SH-SY5Y (cell line): ENCODE measurements around the gene MACROH2A1.

Experiments
- GATA2 ChIP-seq: IDR thresholded peaks from 2 replicates; pipeline ENCODE4 v1.6.1; 2011; ENCODE audit warnings: mild to moderate bottlenecking, low read depth, low read length
- GATA3 ChIP-seq: IDR thresholded peaks from 2 replicates; pipeline ENCODE4 v1.6.1; 2011; ENCODE audit warnings: low read depth, mild to moderate bottlenecking, low read length, moderate library complexity

MACROH2A1 gene

DNA sequence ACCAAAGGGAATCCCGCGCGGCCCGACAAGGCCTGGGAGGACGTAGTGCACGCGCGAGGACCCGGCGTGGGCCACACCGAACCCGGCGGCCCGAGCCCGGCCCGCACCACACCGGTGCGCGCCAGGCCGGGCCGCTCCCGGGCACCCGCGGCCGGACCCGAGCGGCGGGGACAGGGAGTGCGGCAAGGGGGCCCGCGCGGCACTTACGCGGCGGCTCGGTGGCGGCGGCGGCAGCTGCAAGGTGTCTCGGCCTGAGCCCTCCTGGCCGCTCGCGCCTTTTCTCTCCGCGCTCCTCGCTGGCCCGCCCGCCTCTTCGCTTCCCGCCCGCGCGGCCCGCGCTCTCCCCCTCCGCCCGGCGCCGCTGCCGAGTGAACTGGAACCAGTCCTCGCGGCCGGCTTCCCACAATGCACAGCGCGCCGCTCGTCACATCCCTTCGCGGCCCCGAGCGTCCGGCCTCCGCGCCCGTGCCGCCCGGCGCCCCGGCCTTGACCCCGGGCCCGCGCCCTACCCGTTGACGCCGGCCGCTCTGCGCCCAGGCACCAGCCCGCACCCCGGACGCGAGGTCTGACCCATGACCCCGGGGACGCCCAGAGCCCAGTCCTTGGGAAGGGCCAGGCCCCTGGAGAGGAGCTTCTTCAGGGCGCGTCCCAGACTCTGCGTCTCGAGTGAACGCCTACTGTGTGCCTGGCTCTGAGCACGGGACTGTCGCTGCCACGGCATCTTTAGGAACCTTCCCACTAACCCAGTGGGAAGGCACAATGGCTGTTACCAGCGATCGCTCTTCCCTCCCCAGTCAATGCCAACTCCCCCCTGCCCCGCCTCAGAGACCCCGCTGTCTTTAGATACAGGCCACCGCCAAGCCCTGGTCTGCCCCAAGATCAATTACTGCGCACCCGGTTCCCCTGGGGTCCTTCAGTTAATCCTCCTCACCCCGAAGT, at the start of gene MACROH2A1:
Gene MACROH2A1, minus strand, starts transcription at position 377 of the 939 bp plus-strand sequence. CDS start 10,138 bp downstream, outside the sequence.
- no peak for TF ChIP-seq GATA3
- no peak for TF ChIP-seq GATA2

DNA sequence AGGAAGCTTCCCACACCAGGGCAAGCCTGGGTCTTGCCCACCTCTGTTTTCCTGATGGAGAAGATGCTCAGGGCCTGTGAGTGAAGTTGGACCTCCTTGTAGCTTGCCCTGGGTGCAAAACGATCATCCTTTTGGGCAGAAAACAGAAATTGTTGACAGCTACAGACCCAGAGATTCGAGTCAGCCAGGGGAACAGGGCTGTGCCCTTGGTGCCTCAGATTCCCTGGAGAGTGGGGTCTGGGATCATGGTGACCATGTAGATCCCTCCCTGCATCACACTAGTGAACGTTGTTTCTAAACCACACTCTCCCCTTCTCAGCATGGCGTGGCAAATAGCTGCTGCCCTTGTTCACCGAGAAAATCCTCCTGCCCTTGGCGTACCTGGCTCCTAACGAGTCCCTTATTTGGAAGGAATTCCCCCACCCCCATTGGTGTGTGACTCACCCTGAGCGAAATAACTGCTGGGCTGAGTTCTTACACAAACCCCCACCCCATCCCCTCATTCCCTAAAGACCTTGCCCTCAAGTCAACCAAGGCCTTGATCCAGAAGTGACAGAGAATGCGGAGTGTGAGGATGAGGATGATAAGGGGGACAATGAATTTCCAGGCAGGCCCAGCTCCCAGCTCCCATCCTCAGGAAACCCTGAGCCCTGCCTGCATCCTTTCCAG, 49.2 kb upstream of the MACROH2A1 start:
- TF ChIP-seq GATA2 (no peak), GATA3 (no peak)

DNA sequence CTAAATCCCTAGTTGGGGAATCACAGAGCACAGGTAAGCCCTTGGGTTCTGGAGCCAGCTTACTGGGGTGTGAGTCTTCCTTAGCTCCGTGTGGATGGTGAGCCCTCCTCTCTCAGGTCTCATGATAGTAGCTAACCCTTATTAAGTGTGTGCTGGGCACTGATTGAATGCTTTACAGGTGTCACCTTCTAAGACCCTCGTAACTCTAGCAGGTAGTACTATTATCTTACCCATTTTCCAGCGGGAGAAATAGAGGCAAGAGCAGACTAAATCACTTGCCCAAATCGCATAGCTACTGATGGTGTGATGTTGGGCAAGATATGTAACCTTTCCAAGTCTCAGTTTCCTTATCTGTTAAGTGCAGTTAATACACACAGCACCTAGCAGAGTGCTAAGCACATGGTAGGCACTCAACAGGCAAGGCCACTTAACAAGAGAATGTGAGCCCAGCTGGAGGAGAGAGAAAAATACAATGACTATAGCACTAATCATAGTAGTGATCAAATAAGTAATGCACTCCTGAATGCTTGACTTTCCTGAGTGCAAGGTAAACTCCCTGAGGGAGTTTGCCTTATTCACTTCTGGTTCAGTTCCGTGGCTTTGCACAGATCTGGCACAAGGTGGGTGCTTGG, 48.4 kb upstream of the MACROH2A1 start, which contains the start of gene DCANP1:
Gene DCANP1, minus strand, starts transcription at position 51 of the 632 bp plus-strand sequence. CDS start 240 bp downstream, outside the sequence.
- TF ChIP-seq GATA2 (no peak), GATA3 (no peak)

DNA sequence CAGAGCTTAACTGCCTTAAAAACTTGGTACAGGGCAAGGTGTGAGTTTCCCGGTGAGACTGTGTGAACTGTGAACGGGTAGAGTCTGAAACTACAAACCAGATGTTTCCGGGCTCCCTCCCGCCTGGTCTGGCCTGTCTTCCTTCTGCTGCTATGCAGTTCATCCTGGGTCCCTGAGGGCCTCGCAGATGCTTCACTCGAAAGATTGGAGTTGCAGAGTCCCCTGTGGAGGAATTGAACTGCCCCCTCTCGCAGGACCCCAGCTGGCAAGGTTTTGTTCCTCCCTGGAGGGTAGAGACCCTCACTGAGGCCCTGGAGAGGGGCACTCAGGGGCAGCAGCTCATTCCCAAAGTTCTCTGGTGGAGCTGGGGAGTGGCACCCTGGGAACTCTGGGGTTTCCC, 47.6 kb upstream of the MACROH2A1 start:
- TF ChIP-seq GATA3 = no peak
- no peak for TF ChIP-seq GATA2

DNA sequence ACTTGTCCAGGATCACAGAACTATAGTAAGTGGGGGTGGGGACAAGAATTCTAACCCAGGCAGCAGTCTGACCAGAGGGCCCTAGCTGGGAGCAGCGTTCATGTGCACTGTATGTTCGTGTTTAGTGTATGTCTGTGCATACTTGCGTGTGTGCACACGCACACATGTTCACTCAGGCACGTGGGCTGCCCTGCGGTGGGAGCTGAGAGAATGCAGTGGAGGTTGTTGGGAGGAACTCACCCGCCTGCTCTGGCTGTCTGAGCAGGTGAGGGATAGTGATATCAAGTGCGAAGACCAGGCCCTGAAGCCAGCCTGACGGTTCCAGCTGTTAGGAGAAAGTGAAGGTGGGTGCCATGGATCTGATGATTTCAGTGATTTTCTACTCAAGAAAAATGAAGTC, 47.2 kb upstream of the MACROH2A1 start:
- TF ChIP-seq GATA2 (no peak), GATA3 (no peak)

DNA sequence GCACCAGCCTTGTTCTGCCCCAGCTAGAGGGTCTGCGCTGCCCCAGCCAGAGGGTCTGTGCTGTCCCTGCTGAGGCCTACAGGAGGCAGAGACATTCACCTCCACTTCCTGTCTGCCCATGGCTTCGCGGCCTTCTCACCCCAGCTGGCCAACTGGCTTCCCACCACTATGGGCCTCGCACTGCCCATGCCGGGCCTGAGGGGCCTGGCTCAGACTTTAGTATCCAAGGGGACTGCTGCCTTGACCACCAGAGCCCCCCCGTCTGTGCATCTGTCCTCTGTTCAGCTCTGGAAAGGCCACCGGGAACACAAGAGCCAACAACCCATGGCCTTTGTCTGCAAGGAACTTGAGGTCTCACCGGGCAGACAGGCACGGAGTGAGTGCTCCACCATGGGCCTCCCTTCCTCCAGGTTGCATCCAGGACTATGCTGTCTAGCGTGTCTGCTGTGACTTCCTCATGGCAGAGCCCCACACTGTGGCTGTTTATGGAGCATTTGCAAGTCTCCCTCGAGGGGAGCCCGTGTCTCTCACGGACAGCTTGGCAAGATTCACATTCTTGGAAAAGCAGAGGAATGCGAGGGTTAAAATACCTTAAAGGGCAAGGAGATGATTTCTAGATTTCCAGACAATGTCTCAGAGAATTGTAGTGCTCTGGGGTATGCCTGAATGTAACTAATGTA, 46.4 kb upstream of the MACROH2A1 start:
- no peak for TF ChIP-seq GATA3
- no peak for TF ChIP-seq GATA2

DNA sequence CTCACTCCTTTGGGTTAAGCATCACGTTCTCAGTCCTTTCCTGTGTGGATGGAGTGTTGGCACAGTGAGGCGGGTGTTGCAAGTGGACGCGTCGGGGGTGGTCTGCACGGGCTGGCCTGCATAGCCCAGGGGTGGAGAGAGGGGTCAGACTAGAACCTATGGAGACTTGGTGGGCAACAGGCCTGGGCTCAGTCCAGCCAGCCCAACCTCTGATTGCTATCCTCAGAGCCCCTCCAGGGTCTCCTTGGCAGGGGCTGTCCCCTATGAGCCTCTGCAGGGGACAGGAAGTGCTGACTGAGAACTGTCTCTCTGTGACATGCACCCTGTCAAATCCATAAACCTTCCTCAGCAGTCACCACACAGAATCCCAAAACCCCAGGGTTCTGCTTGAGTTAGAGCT, 45.9 kb upstream of the MACROH2A1 start:
- TF ChIP-seq GATA3 = no peak

DNA sequence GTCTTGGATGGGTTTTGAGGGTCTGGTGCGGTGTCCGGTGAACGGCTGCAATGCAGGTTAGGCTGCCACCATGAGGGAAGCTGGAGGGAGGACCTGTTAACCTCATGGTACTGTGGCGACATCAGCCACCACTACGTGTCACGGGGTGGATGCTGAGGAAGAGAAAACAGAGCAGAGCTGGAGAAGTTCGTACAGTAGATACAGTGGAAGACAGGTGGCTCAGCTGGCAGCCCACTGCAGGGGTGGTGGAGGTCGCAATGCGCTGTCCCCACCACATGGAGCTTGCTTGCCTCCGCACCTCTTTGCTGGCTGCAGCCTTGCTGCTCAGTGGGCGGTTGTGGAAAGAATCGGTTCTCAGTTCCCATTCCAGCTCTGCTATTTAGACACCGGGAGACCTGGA, 45.3 kb upstream of the MACROH2A1 start:
- no peak for TF ChIP-seq GATA2
- no peak for TF ChIP-seq GATA3

DNA sequence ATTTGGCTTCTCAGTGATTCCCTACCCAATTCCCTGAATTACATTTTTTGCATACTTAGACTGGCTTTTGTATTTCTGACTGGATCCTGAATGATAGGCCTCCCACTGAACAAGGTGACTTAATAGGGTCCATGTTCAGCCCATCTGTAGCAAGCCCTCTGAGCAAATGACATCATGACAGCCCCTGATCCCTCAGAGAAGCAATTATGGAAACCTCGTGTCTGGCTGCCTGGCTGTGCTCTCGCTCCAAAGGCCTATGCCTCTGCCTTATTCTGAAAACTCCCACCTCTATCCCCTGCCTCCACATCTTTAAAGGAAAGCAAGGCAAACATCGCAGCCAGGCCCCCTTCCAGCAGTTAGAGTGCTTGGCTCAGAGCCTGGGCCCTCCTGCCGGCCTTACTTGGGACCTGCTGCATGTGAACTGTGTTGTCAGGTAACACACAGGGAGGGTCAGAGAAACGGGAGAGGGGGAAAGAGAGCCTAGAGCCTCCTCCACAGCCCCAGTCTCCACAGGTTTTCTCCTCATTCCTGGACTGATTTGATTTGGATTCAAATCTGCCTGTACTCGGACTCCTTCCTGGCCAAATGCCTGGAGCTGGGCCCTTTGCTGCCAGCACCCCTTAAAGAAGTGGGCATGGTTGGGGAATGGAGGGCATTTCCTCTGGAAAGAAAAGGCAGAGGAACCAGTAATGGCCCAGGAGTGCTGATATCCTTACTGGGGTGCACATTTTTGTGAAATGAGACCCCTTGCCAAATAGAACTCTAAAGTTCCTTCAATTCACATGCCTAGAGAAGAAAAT, 44.3 kb upstream of the MACROH2A1 start:
- TF ChIP-seq GATA2 = no peak
- no peak for TF ChIP-seq GATA3

DNA sequence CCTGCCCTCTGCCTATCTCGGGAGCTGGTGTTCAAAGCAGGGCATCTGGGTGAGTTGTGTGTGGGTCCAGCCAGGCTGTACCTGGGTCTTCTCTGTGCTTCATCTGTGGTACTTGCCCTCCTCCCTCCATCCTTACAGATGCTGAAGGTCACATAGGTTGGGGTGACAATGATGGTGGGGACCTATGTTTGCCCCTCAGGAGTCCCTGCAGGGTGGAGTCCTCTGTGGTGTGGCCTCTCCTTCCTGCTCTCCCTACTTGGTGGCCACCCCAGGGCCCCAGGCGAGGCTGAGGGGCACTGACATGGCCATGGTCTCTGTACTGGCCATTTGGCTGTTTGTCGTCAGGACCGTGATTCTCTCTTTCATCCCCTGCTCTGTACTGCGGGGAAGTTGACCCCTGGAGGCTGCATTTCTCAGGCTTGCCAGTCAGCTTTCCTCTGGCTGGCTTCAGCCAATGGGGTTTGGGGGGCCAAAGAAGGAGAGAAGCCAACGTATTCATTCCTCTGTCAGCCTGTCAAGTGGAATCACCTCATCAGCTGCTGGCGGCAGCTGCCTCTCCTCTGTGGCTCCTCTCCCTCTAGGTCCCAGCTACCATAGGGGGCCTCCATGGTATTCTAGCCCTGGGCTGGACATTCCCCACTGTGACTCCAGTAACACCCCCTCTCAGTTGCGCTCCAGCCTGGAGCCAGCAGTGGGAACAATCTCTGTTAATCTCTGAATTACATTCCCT, 43.6 kb upstream of the MACROH2A1 start:
- TF ChIP-seq GATA2 (no peak), GATA3 (no peak)

DNA sequence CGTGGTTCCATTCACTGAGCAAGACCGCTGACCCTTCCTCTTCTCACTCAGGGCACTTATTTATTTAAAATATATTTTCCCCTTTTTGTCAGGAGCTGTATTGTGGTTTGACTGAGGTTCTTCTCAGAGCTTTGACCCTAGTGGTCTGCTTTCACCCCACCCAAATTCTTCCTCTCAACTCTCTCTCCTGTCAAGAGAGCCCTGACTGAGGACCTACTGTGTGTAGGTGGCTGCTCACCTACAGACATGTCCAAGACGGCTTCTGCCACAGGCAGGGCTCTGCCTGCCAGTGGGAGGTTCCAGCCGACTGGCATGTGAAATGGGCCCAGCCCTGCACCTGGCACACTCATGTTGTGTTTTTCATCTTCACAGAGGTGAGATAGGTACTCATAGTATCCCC, 42.9 kb upstream of the MACROH2A1 start:
- TF ChIP-seq GATA2 = no peak
- no peak for TF ChIP-seq GATA3

DNA sequence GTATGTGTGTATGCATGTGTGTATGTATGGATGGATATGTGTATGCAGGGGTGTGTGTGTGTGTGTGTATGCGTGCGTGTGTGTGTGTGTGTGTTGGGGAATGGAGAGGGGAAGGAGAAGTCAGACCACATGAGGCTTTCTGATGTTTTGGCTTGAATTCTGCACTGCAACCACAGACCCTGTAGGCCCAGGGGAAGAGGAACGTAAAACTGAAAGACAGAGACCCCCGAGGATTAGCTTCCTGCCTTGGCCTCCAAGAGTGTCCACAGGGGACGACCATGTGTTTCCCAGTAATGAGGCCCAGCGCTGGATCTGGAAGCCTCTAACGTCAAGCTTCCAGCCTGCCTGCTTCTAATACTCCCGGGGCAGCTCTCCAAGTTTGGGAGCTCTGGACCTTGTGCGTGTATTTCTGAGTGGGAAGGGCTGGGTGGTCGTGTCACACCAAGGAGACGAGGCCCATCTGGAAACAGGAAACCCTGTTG, 42.4 kb upstream of the MACROH2A1 start:
- no peak for TF ChIP-seq GATA2

DNA sequence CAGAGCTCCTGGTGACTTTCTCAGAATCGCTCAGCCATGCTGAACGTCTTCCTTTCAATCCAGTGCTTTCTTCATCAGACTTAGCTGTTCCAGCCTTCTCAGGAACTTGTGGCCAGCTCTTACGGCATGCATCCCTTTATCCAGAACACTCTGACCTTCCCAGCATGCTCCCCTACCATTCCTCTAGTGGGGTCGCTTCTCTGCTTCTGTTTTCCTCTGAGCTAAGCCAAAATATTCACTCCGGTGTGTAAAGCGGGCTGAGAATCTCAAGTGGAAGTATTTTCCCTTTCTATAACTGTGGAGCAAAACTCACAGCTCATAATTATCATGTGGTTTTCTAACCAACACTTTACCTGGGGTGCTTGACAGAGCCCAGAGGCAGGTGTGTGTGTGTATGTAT, 41.9 kb upstream of the MACROH2A1 start:
- no peak for TF ChIP-seq GATA2
- TF ChIP-seq GATA3 = no peak
